GM18499 (cell line): ENCODE measurements around the gene PRKAR2A.

Experiments
- ATAC-seq: cut with Tn5 transposase; IDR thresholded peaks from one replicate; pipeline ENCODE4 v1.9.1; 2021; ENCODE audit warnings: moderate number of reproducible peaks; ENCODE audit not compliant: insufficient read depth, unreplicated experiment

Gene PRKAR2A

GRCh38 chr3:48696601-48697000, 151.1 kb downstream of the PRKAR2A start:
- no peak for ATAC-seq
